Mammary epithelial cell (primary cell): ENCODE results near the gene SEMA5B.

Experiments
- CTCF ChIP-seq, 2 donors: IDR thresholded peaks in 1 of 2; conservative IDR thresholded peaks in 1 of 2; 2 replicates each; pipeline ENCODE4 v1.5.1; 2011 to 2012; ENCODE audit warnings: inconsistent platforms in 2 of 2, low read length in 2 of 2, mild to moderate bottlenecking in 2 of 2, control low read depth in 1 of 2, low read depth in 1 of 2; ENCODE audit not compliant: insufficient read depth in 1 of 2; ENCODE audit errors: extremely low read depth in 1 of 2
- EZH2 ChIP-seq: IDR thresholded peaks from 2 replicates; pipeline ENCODE4 v1.6.1; 2012; ENCODE audit warnings: low read length, inconsistent platforms, borderline replicate concordance

DNA sequence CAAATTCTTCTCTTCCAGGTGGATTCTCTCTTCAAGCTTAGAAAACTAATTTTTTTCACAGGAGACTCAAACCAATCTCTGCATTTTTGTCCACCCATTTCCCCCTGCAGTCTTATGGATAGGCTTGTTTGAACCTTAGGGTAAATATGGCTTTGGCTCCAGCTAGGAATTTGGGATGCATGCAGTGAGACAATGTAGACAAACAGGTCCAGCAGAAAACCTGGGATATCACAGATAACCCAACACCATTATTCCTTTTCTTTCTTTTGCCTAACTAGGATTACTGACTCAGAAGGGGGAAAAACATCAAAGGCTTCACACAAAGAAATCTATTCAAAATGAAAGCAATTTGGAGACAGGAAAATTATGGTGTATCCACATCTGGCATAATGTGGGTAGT lies 11.2 kb upstream of the SEMA5B start:
- no peak for TF ChIP-seq CTCF (conservative IDR thresholded peaks at IDR 0.05 in 1 of 2, IDR thresholded peaks at IDR 0.05 in 1 of 2; ENCODE audit: extremely low read depth in 1 of 2, insufficient read depth in 1 of 2, low read depth in 1 of 2, low read length in 2 of 2)
- no peak for TF ChIP-seq EZH2
